GM12878 (cell line): ENCODE results near the gene FRMD8. TPM values are rescaled to one million over a fixed set of nuclear protein-coding genes. Genes with fewer than 3 reads are reported as not detected.

ENCODE experiments used
- ATAC-seq: fragments of 200-7000 bp; cut with Tn5 transposase; 3 replicates; pipeline ENCODE4 v1.9.1; 2020; ENCODE audit warnings: mild to moderate bottlenecking, moderate library complexity
- BruUV-seq: library from RNA; stranded (reverse); fragments of 400-500 nt; replicated peaks from 2 replicates; lab custom pipeline; 2021; lab: Mats Ljungman, UMichigan
- CTCF ChIA-PET: fragments of 300-600 bp; sonication (Branson Sonifier 250); formaldehyde crosslinking; extraction: SDS; loops from one replicate; lab custom pipeline; 2021; ENCODE audit warnings: inconsistent platforms; lab: Yijun Ruan, JAX
- POLR2A ChIA-PET: fragments of 350-600 bp; formaldehyde crosslinking; extraction: SDS; loops from one replicate; lab custom pipeline; 2021; ENCODE audit warnings: inconsistent platforms; lab: Charles Lee
- RAD21 ChIA-PET: fragments of 300-600 bp; sonication (Branson Sonifier 250); formaldehyde crosslinking; loops from one replicate; lab custom pipeline; 2023; ENCODE audit warnings: antibody characterized with exemption; ENCODE audit not compliant: unreplicated experiment; lab: Charles Lee
- SMC1A ChIA-PET: fragments of 300-600 bp; sonication (Branson Sonifier 250); formaldehyde crosslinking; loops from one replicate; lab custom pipeline; 2023; ENCODE audit not compliant: unreplicated experiment, uncharacterized antibody; lab: Charles Lee
- DNase-seq: peaks from one replicate; pipeline ENCODE4 v3.0.0-alpha.2; 2011; ENCODE audit warnings: low read depth, low spot score
- FAIRE-seq: peaks from 3 replicates; lab custom pipeline; 2011; peaks lifted over from hg19 to GRCh38; lab: Jason Lieb, UNC
- H2AFZ ChIP-seq: 2 replicates; pipeline ENCODE4 v1.6.0; 2011; ENCODE audit warnings: low read depth, low read length, control low read depth; ENCODE audit not compliant: control insufficient read depth
- H3K27ac ChIP-seq: 2 replicates; pipeline ENCODE4 v1.5.1; 2011; ENCODE audit warnings: control low read depth; ENCODE audit not compliant: control insufficient read depth, insufficient read depth
- H3K27me3 ChIP-seq, 2 experiments: replicated peaks in 1 of 2; 2 replicates each; pipeline versions ENCODE4 v1.6.0 to v1.6.1; 2011; ENCODE audit warnings: low read length in 1 of 2; ENCODE audit not compliant: control insufficient read depth in 2 of 2, insufficient read depth in 2 of 2
- H3K36me3 ChIP-seq, 2 experiments: 2 replicates each; pipeline ENCODE4 v1.5.1; 2011; ENCODE audit warnings: low read length in 1 of 2; ENCODE audit not compliant: control insufficient read depth in 2 of 2, insufficient read depth in 2 of 2
- H3K4me1 ChIP-seq: 2 replicates; pipeline ENCODE4 v1.6.1; 2011; ENCODE audit warnings: mild to moderate bottlenecking, low read length, moderate library complexity, mixed read lengths; ENCODE audit not compliant: control insufficient read depth, insufficient read depth
- H3K4me2 ChIP-seq: 2 replicates; pipeline ENCODE4 v1.6.0; 2011; ENCODE audit warnings: control low read depth; ENCODE audit not compliant: control insufficient read depth, insufficient read depth
- H3K4me3 ChIP-seq: fragments of 200-600 bp; sonication (generic); 2 replicates; pipeline ENCODE4 v1.5.1; 2016
- H3K79me2 ChIP-seq: 2 replicates; pipeline ENCODE4 v1.6.0; 2011; ENCODE audit warnings: low read length; ENCODE audit not compliant: control insufficient read depth, insufficient read depth
- H3K9ac ChIP-seq: 2 replicates; pipeline ENCODE4 v1.8.0; 2011; ENCODE audit warnings: low read length, control low read depth, mixed read lengths; ENCODE audit not compliant: control insufficient read depth, insufficient read depth
- H3K9me3 ChIP-seq: replicated peaks from 3 replicates; pipeline ENCODE4 v1.5.1; 2011; ENCODE audit warnings: mild to moderate bottlenecking, low read length; ENCODE audit not compliant: control insufficient read depth, insufficient read depth
- H4K20me1 ChIP-seq: 2 replicates; pipeline ENCODE4 v1.6.0; 2011; ENCODE audit not compliant: control insufficient read depth, insufficient read depth
- CBFB ChIP-seq: IDR thresholded peaks from 2 replicates; pipeline ENCODE4 v1.6.1; 2016; ENCODE audit warnings: antibody characterized with exemption, low read depth
- GABPA ChIP-seq: IDR thresholded peaks from 2 replicates; pipeline ENCODE4 v1.6.1; 2014; ENCODE audit warnings: antibody characterized with exemption, low read depth, mild to moderate bottlenecking, inconsistent platforms
- IKZF1 ChIP-seq: fragments of 450-650 bp; conservative IDR thresholded peaks from 2 replicates; pipeline ENCODE4 v1.6.1; 2017; ENCODE audit warnings: antibody characterized with exemption, mild to moderate bottlenecking
- RFX5 ChIP-seq: IDR thresholded peaks from 2 replicates; pipeline ENCODE4 v1.6.1; 2011; ENCODE audit warnings: low read depth, low read length, improper control_type of control experiment
- STAT3 ChIP-seq: IDR thresholded peaks from 2 replicates; pipeline ENCODE4 v1.6.1; 2011; ENCODE audit warnings: low read depth, low read length, improper control_type of control experiment
- WGBS: methylation state at CpG from one replicate; pipeline ENCODE4 v1.1.6; 2016; ENCODE audit warnings: low lambda C conversion rate; ENCODE audit not compliant: insufficient replicate concordance, insufficient coverage; ENCODE audit errors: missing lambda C conversion rate; 5-methylcytosine and 5-hydroxymethylcytosine counted together
- in situ Hi-C: fragments of 300-500 bp; cut with MboI; formaldehyde crosslinking; loops from 9 replicates; pipeline ENCODE4 v1.14.3; 2018; ENCODE audit warnings: mixed read lengths
- intact Hi-C: fragments of 100-400 bp; cut with micrococcal nuclease; formaldehyde crosslinking; loops from one replicate; pipeline ENCODE4 v1.14.2; 2022; ENCODE audit not compliant: unreplicated experiment
- polyA plus RNA-seq, 11 experiments: library from polyadenylated mRNA; depleted of rRNA in 4 of 11; unstranded in 6 of 11; stranded (reverse) in 5 of 11; fragments of >200 nt; fragmentation: Nextera tagmentation in 4 of 11; fragmentation: Illumina TruSeq in 1 of 11; extraction: Ambion mirVana in 4 of 11; extraction: Trizol in 1 of 11; gene quantifications; 1 replicate in 1 of 11; 2 replicates in 10 of 11; pipeline versions ENCODE4 v1.2.1 to v1.2.3, GENCODE V29; 2011 to 2016; ENCODE audit warnings: inconsistent platforms in 2 of 11, missing spikeins in 2 of 11, low read depth in 1 of 11
- total RNA-seq, 4 experiments: library from RNA; depleted of rRNA in 3 of 4; stranded (reverse); fragments of >200 nt in 3 of 4; fragmentation: Illumina TruSeq in 1 of 4; extraction: Trizol in 1 of 4; gene quantifications; 2 replicates each; pipeline versions ENCODE4 v1.2.1 to v1.2.3, GENCODE V29; 2013 to 2021
- TF ChIP-seq, protein P1 (sequence below), 3 experiments: IDR thresholded peaks in 2 of 3; conservative IDR thresholded peaks in 1 of 3; 2 replicates each; pipeline ENCODE4 v1.5.1; 2011; ENCODE audit warnings: low read depth in 3 of 3, low read length in 3 of 3, mild to moderate bottlenecking in 3 of 3, control low read depth in 2 of 3, moderate library complexity in 2 of 3, inconsistent platforms in 1 of 3, mixed read lengths in 1 of 3; ENCODE audit not compliant: control insufficient read depth in 2 of 3, insufficient read depth in 1 of 3; ENCODE audit errors: extremely low read depth in 1 of 3

FRMD8 gene
- total and polyA plus RNA-seq, 10 of the 15 experiments (the other 5 are each of a cell fraction or from before 2014, with no cell fraction given), result 8.3 to 69.4 (median 28.0) TPM

DNA sequence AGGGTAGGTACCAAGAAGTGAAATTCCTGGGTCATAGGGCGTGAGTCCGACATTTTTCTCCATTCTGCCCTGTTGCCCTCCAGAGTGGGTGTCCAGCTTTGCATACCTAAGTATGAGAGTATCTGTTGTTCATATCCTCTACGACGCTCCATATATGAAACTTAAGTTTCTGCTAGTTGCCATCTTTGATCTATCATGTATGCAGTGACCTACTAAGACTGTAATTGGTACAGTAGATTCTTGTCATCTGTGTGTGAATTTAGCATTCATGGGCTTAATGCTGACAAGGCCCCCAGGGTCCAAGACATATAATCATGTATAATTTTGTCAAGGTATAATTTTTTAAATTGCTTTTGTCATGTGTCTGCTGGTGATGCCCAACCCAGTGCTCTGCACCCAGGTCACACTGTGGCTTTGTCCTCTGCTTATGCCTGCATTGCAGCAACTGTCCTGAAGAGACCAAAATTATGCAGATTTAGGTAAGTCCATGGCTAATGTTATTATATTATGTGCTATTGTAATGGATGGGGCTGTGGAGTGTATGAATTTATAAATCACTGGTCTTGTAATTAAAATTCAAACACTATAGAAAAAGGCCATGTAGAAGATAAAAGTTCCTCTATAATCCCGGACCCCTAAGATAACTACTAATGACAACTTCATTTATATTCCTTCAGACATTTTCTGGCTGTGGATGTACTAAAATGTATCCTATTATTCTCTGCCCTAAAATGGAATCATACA is 48.4 kb downstream of the FRMD8 start:
- 0 out of 3 replicates have a peak, but pooled peaks have one; percentile 3 for ATAC-seq
- ChIA-PET SMC1A (interaction anchor here (1.4 kb wide), 1 partner anchor 18 kb away, joined by 11 read pairs; no protein-coding TSS in a partner anchor), CTCF (interaction anchor here (1.4 to 1.6 kb wide), 2 partner anchors 18 to 34 kb away, joined by 4 to 12 read pairs; no protein-coding TSS in a partner anchor), POLR2A (interaction anchor here (0.5 kb wide), 1 partner anchor 32 kb away, joined by 3 read pairs; no protein-coding TSS in a partner anchor), RAD21 (interaction anchor here (1.3 kb wide), 1 partner anchor 37 kb away, joined by 4 read pairs; no protein-coding TSS in a partner anchor)
- peaks cover 37% of the 10 kb centered on the region for H3K4me1 ChIP-seq
- no peak overlapping the region for H3K9ac ChIP-seq
- H3K4me2 ChIP-seq, result no peak overlapping the region
- FAIRE-seq, result no peak
- H3K27ac ChIP-seq, result no peak overlapping the region
- WGBS, result 20% methylated on average over 5 of the region's 5 CpGs
- H3K36me3 ChIP-seq, result peaks cover 2 to 17% of the 10 kb centered on the region in 2 experiments
- peaks cover 76% of the 10 kb centered on the region for H3K79me2 ChIP-seq
- H2AFZ ChIP-seq, result no peak overlapping the region
- no peaks in the 10 kb centered on the region for H4K20me1 ChIP-seq
- DNase-seq, result no peak
- intact Hi-C loops, result no loop called here
- H3K4me3 ChIP-seq, result no peak overlapping the region
- no peak for TF ChIP-seq GABPA
- TF ChIP-seq CBFB, result no peak
- TF ChIP-seq STAT3, result no peak
- TF ChIP-seq IKZF1, result no peak
- TF ChIP-seq RFX5, result no peak
- TF ChIP-seq, protein P1, sequence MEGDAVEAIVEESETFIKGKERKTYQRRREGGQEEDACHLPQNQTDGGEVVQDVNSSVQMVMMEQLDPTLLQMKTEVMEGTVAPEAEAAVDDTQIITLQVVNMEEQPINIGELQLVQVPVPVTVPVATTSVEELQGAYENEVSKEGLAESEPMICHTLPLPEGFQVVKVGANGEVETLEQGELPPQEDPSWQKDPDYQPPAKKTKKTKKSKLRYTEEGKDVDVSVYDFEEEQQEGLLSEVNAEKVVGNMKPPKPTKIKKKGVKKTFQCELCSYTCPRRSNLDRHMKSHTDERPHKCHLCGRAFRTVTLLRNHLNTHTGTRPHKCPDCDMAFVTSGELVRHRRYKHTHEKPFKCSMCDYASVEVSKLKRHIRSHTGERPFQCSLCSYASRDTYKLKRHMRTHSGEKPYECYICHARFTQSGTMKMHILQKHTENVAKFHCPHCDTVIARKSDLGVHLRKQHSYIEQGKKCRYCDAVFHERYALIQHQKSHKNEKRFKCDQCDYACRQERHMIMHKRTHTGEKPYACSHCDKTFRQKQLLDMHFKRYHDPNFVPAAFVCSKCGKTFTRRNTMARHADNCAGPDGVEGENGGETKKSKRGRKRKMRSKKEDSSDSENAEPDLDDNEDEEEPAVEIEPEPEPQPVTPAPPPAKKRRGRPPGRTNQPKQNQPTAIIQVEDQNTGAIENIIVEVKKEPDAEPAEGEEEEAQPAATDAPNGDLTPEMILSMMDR (IDR thresholded peaks at IDR 0.05 in 2 of 3, conservative IDR thresholded peaks at IDR 0.05 in 1 of 3; ENCODE audit: control insufficient read depth in 2 of 3, extremely low read depth in 1 of 3, insufficient read depth in 1 of 3, low read depth in 3 of 3, low read length in 3 of 3), result no peak
- in situ Hi-C loops, result no loop called here
- no peaks in the 10 kb centered on the region for H3K9me3 ChIP-seq
- no peaks in the 10 kb centered on the region for H3K27me3 ChIP-seq
- no TSS peak for BruUV-seq
